ENCODE data around the gene XCL1.
"Not testable (repeated sequence)": the region's sequence is repeated elsewhere in the genome, so short reads cannot be mapped to it uniquely, and the experiment has no call there.

XCL1 gene

DNA sequence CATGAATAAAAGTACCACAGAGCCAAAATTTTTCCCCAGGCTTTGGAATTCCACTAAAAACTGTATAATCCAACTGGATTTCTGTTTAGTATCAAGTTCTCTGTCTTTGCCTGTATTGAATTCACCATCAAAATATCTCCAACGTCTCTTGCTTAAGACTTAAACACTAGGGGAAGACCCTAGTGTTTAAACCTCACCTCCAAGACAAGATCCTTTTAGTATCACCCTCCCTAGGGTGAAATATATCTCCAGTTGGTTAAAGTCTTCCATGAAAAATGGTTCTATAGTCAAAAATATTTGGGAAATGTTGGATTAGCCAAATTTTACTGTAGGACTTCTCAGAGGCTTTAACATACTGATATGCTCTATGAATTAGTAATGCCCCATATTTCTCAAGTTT lies 8.1 kb upstream of the XCL1 start:
- no peak for FAIRE-seq

DNA sequence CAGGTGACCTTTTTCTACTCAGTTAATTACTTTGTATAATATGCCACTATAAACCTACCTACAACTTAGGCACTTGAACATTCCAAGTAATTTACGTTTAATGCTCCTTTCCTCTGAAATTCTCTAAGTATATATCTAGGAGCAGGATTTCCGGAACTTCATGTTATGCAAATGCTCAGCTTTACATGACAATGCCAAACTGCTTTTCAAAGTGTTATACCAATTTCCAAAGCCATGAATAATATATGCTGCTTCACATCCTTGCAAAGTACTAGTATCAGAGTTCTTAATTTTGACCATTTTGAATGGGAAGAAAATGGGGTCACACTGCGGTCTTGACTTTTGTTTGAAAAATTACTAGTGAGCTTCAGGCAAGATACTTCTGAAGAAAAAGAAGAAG lies 5.8 kb upstream of the XCL1 start:
- no peak for FAIRE-seq

GRCh38 chr1:168572633-168573032 lies 3.8 kb upstream of the XCL1 start:
- no peak for FAIRE-seq

- peak; percentile 88 for FAIRE-seq
Observed at GRCh38 chr1:168574234-168574633, 2.2 kb upstream of the XCL1 start.

GRCh38 chr1:168578531-168579185 lies 2.3 kb downstream of the XCL1 start:
- FAIRE-seq = not testable (repeated sequence)

DNA sequence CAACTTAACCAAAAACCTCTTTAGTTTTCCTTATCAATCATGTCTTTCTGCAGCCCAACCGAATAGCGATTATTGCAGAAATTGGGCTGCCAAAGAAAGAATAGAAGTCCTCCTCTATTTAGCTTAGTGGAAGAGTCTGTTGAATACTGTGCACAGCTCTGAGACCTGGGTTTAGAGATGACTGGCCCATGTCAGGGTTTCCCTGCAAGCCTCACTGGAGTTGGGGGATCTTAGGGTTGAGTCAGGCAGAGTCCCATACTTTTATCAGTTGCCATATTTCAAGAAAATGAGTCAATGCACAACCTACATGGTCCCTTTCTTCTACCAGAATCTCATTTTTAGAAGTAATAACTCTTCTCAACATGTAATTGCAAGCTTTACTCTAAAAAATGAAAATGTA lies 3.9 kb downstream of the XCL1 start:
- not testable (repeated sequence) for FAIRE-seq

- peak; percentile 86 for FAIRE-seq
Observed at GRCh38 chr1:168580991-168581390, 4.6 kb downstream of the XCL1 start.

DNA sequence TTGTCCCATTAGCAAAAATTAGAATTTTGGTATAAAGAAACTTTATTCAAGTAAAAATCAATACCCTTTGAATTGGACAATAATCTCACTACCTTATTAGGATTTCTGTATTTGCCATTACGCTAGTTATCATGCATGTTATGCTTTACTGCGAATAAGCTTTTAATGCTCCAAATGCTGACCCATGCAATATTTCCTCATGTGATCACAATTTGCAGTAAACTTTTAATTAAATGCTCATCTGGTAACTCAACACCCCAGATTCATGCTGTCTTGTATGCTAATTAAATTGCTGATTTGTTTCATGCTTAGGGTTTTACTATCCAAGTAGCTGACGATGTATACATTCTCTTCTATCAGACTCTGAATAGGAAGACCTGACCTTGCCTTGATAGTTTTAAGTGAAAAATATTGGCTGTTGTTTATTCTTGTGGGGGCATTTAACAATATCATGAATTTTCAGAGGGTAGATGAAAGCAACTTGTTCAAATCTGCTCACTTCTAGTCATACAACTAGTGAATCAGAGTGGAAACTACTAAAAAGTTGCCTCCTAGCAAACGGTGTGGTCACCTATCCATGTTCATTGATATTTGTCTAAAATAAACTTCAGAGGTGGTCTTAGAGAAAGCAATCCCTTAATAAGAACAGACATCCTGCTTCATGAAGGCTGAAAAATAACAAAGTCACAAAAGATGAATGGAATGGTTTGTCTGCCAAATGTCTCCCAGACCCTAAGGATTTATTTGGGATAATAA lies 5.6 kb downstream of the XCL1 start:
- no peak for FAIRE-seq

DNA sequence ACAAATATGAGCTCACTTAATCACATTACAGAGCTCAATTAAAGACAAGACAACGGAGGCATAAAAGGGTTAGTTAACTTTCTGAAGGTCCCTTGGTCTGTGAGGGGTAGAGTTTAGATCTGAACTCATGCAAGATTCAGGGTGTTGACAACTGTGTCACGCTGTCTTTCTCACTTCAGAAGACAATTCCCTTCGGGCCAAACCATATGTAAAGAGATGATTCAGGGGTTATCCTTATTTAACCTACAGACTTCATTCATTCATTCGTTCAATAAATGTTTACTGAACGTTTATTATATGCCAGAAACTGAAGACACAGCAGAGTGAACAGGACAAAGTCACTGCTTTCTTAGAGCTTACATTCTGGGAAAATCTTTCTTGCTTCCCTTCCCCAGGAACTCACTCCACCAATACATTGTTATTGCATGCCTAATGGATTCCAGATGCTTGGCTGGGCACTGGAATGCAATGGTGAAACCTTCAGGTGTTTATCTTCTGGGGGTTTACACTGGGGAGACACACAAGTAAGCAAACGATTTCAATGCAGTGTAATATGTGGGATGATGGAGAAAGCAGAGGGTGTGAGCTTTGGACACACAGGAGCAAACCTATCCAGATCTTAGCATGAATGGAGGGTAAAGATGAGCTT lies 6.4 kb downstream of the XCL1 start:
- no peak for FAIRE-seq

DNA sequence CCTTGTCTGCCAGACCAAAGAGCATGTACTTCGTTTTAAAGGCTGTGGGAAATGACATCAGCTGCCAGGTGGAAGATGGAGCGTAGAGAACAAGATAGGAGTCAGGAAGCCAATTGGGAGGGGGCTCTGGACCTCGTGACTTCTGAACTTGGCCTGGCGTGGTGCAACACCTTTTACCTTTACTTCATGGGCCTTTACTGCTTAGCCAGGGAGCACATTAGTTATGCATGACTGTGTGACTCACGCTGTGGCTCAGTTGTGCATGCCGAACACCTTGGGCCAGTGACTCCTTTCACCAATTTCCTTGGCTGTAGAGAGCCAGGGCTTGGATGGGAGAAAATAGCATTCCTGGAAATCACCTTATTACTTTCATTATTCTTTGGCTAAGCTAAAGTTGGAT lies 7.2 kb downstream of the XCL1 start:
- FAIRE-seq = no peak

- no peak for FAIRE-seq
Observed at GRCh38 chr1:168585191-168585590, 8.8 kb downstream of the XCL1 start.

DNA sequence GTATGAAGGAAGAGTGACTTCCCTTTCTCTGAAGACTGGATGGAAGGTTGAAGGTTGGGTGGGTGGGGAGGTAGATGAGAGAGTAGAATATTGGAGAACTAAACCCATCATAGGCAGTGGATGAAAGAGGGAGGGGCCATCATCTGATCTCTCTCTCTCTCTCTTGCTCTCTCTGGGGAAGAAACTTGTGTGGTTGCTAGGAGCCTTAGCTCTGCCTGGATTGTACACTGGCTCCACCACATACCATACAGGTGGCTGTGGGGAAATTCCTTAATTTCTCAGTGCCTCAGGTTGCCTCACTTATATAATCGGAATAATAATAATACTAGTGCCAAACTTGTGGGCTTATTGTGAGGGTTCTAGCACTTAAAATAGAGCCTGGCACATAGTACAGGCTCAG lies 9.5 kb downstream of the XCL1 start:
- FAIRE-seq = no peak

DNA sequence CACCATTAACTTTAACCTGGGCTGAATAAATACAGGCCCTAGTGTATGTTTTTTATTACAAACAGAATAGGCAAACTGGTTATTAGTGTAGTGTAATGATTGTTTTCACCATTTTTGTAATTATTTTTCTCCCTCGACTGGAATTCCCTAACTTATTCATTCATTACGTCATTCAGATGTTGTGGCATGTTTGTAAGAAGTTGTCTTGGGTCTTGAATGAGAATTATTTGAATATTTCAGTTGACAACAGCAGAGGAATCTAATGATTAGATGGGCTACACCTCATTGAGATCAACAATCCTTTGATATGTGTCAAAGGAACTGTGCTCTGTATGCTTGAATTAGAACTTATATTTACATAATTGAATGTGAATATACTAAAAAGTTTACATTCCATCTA lies 12.8 kb downstream of the XCL1 start:
- no peak for FAIRE-seq

- FAIRE-seq = no peak
Observed at GRCh38 chr1:168591066-168591465, 14.7 kb downstream of the XCL1 start.

GRCh38 chr1:168591641-168592250 lies 15.3 kb downstream of the XCL1 start:
- FAIRE-seq = no peak

DNA sequence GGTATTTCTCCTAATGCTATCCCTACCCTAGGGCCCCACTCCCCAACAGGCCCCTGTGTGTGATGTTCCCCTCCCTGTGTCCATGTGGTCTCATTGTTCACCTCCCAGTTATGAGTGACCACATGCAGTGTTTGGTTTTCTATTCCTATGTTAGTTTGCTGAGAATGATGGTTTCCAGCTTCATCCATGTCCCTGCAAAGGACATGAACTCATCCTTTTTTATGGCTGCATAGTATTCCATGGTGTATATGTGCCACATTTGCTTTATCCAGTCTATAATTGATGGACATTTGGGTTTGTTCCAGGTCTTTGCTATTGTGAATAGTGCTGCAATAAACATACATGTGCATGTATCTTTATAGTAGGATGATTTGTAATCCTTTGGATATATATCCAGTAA lies 19.0 kb downstream of the XCL1 start:
- not testable (repeated sequence) for FAIRE-seq

DNA sequence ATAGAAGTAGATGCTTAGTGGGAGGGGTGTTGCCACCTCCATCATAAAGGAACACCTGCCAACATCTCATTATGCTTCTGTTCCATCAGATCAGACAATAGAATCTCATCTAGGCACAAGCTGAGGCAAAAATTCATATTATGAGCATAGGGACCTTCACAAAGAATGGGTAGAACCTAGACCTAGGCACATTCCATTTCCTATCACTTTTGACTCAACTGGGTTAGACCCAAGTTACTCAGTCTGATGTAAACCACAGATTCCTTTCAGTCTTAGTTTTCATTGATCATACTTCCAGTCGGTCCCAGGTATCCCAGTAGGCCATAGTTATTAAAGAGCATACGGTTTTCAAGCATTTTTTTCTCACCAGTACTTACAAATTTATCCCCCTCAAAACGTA lies 21.7 kb downstream of the XCL1 start:
- FAIRE-seq = no peak

DNA sequence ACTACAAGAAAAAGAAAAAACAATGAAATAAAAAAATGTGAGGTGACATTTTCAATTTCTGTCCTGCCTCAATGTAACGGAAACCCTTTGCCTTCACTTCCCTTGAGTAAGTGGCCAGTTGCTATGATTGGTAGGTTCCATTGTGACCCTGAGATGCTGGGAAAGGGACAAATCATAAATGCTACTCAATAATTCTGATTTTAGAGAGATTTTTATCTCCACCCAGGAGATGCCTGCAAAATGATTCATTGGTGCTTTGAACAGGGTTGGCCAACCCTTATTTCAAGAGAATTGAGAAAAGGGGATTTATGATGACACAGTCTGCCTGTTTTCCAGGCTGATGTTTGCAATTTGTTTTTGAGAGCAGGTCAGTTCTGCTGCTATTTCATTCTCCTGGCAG lies 22.5 kb downstream of the XCL1 start:
- FAIRE-seq = no peak

DNA sequence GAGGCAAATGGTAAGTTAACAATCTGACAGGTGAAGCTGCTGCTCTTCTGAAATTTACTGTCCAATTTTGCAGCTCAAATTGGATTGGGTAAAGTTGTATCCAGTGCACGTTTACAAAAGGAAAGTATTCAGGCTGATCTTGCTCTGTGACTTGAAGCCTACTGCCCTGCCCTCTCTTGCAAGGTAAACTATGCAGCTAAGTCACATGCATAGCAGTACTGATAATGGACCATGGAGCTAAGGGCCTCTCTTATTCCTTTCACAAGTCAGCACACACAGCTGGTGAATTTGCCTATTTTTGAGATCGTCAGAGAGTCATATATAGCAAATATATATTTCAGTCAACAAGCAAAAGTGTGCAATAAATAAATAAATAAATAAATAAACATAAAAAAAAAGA lies 23.2 kb downstream of the XCL1 start:
- no peak for FAIRE-seq

DNA sequence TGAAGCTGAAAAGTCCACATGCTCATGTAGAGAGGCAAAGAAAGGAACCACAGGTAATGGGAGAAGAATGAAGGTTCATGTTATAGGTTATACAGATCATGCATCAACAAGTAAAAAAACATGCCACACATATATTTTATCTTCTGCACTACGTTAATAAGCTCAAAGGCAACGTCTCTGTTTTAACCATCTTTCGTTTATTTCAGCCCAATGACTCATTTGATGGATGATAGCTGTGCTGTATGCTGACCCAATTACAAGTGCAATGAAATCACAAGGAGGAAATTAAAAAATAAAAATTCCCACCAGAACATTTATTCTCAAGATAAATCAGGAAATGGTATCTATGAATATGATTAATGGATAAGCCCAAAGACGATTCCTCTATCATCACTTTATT lies 24.6 kb downstream of the XCL1 start:
- no peak for FAIRE-seq

DNA sequence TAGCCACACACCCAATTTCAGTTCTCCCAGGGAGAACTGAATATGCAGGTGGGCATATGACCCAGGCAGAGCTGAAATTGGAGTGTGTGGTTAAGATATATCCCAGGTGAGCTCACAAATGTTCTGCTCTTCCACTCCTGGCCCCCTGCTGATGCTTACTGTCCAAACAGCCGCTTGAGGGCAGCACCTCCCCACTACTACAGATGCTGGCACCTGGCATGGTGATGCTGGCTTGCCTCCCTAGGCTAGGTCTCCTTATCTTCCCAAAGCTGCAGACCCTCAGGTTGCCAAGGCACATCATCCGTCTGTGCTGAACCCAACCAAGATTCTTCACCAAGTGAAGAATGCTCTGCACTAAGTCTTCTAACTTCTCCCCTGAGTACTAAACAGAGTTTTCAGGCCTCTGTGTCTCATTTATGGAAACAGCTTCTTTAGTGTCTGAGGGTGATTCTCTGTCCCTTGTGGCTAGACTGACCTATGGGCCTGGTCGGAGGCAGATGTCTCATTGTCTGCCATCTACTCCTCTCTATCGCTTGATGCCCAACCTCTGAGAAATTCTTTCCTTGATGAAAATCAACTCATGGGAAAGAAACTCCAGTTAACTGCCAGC lies 27.2 kb downstream of the XCL1 start:
- FAIRE-seq = no peak

- no peak for FAIRE-seq
Observed at GRCh38 chr1:168605443-168605842, 29.0 kb downstream of the XCL1 start.

GRCh38 chr1:168606096-168606495 lies 29.7 kb downstream of the XCL1 start:
- peak; percentile 82 for FAIRE-seq
